HG03571 (cell line): Measurements from ENCODE around the gene EEF1AKMT3.

ENCODE experiments used
- ATAC-seq: cut with Tn5 transposase; IDR thresholded peaks from one replicate; pipeline ENCODE4 v1.9.1; 2021; ENCODE audit not compliant: unreplicated experiment

EEF1AKMT3 gene

DNA sequence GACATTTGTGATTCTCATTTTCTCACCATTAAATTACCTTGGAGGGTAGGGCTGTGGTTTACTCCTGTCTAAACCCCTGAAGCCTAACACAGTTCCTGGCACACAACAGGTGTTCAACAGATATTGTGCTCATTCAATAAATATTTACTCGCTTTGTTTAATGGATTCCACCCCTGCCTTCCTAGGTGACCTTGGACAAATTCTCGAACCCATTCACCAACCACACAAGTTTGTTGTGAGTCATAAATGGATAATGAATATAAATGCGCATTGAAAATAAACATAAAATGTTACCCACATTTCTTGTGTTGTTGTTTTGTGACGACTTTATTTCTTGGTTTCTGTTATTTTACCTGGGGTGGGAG is 9.8 kb downstream of the EEF1AKMT3 start:
- ATAC-seq, result no peak

DNA sequence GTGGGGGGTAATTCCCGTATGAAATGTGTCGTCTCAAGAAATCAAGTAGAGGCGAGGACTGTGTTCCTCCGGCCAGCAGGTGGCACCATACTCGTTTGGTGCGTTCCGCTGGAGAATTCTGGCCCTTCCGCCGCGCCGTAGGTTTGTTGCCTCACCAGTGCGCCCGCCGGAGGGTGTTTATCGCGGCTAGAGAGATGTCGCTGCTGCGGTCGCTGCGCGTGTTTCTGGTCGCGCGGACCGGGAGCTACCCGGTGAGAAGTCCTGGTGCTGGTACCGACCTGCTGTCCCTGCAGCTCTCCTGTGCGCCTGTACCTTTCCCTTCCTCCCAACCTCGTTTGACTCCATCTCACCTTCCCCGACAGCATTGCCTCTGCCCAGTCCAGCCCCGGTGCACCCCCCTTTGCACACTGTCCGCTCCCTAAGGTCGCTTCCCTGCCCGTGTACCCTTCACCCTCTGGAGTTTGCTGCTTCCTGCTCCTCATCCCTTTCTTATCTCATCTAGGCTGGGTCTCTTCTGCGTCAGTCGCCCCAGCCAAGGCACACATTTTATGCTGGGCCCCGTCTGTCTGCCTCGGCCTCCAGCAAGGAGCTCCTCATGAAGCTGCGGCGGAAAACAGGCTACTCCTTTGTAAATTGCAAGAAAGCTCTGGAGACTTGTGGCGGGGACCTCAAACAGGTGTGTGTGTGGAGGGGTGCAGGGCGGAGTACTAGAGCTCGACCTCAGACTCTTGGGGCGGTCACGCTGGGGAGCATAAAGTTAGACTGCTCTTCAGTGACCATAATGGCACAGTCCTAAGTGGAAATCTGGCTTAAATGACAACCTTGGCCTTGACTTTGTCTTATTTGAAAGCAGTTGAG is 10.4 kb downstream of the EEF1AKMT3 start, which contains the start of gene TSFM:
TSFM (plus strand) TSS at position 180 of the 858 bp plus-strand sequence; CDS start at position 195, 15 bp downstream.
- ATAC-seq, result peak; percentile 93

DNA sequence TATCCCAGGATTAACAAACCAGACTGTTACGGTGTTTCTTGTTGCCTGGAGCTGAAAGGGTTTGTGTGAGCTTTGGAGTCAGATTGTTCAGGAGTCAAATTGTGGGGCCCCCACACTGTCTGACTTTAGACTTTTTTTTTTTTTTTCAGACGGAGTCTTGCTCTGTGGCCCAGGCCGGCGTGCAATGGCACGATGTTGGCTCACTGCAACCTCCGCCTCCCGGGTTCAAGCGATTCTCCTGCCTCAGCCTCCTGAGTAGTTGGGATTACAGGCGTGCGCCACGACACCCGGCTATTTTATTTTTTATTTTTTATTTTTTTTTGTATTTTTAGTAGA is 11.0 kb downstream of the EEF1AKMT3 start:
- no peak for ATAC-seq

DNA sequence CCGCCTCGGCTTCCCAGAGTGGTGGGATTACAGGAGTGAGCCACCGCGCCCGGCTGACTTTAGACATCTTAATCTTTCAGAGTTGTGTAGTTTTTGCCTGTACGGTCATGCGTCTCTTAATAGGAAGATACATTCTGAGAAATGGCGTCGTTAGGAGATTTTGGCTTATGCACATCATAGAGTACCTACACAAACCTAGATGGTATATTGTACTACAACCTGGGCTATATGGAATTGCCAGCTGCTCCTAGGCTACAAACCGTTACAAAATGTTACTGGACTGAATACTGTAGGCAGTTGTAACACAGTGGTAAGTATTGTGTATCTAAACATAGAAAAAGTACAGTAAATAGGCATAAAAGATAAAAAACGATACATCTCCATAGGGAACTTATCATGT is 11.4 kb downstream of the EEF1AKMT3 start:
- no peak for ATAC-seq

DNA sequence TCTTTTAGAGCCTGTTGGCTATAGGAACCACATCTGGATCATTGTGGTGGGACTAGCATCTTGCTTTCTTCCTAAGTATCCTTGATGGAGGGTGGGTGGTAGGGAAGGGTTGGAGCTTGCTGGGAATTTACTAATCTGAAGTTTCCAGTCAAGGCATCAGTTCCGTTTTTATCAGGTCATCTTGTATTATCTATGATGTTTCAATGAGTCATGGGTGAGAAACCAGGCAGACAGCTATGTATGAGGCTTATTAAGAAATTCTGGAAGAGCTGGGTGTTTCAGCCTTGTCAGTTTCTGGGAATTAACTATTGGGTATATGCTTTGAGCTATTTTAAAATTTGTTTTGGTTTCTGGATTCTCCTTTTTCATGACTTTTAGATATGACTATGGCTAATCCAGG is 21.5 kb downstream of the EEF1AKMT3 start:
- no peak for ATAC-seq

DNA sequence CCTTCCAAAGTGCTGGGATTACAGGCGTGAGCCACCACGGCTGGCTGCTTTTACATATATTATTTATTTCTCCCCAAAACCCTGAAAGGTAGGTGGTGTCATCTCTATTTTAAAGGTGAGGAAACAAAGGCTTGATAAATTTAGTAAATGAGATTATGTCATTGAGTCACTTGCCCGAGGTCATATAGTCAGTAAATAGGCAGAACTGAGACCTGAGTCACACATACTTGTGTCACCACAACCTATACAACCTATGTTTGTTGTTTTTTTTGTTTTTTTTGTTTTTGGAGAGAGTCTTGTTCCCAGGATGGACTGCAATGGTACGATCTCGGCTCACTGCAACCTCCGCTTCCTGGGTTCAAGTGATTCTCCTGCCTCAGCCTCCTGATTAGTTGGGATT is 22.9 kb downstream of the EEF1AKMT3 start:
- ATAC-seq, result no peak

DNA sequence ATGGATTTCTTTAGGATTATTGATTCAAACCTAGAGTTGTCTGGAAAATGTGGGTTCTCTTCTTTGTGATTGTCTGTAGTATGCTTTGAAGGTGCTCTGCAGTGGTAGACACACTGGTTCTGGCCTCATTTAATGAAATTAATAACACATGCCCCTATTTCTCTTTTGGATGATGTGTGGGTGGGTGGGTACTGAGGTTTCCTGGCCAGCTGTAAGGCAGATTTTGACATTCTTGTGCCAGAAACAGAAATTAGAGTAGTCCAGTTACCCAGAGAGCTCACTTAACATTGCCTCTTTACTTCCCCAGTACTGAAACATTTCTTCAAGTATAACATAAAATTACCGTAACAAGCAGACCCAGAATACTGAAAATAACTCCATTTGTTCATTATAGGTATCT is 24.6 kb downstream of the EEF1AKMT3 start:
- no peak for ATAC-seq

- no peak for ATAC-seq
Observed at GRCh38 chr12:57797933-57798332, 25.5 kb downstream of the EEF1AKMT3 start.

- ATAC-seq, result no peak
Observed at GRCh38 chr12:57800965-57801364, 28.6 kb downstream of the EEF1AKMT3 start.

DNA sequence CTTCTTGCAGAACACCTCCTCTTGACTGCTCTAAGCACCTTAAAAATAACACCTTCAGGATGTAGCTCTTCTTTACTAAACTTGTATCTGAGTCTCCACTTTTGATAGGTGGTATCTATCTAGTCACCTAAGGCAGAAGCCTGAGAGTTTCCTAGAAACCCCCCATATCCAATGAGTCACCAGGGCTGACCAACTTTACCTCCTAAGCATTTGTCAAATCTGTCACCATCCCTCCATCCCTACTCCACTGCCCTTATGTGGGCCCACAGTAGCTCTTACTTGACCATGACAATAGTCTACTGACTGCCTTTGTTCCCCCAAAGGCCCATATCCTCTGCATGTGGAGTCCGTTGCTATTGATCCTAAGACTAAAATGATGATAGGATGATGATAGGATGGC is 30.2 kb downstream of the EEF1AKMT3 start:
- ATAC-seq, result no peak

- no peak for ATAC-seq
Observed at GRCh38 chr12:57803319-57803893, 31.0 kb downstream of the EEF1AKMT3 start.

- ATAC-seq, result no peak
Observed at GRCh38 chr12:57806677-57807076, 34.3 kb downstream of the EEF1AKMT3 start.

- ATAC-seq, result no peak
Observed at GRCh38 chr12:57807285-57807684, 34.9 kb downstream of the EEF1AKMT3 start.

GRCh38 chr12:57808351-57808750 is 35.9 kb downstream of the EEF1AKMT3 start:
- no peak for ATAC-seq

DNA sequence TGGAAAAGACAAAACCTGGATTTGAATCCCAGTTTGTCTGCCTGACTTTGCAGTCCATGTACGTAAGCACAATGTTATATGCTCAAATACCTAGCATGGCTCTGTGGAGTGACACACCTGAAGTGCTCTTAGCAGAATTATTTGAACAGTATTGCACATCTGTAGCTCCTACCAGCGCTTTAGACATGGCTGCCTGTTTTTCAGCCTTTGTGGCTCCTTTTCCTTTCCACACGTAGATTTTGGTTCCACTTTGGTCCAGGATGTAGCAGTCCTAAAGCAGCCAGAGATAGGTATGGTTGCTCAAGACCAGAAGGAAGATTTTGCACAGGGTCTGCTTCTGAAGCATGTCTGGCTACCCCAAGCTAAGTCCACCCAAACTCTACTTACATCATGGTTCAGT is 37.0 kb downstream of the EEF1AKMT3 start:
- ATAC-seq, result no peak

GRCh38 chr12:57810450-57810849 is 38.0 kb downstream of the EEF1AKMT3 start:
- no peak for ATAC-seq

DNA sequence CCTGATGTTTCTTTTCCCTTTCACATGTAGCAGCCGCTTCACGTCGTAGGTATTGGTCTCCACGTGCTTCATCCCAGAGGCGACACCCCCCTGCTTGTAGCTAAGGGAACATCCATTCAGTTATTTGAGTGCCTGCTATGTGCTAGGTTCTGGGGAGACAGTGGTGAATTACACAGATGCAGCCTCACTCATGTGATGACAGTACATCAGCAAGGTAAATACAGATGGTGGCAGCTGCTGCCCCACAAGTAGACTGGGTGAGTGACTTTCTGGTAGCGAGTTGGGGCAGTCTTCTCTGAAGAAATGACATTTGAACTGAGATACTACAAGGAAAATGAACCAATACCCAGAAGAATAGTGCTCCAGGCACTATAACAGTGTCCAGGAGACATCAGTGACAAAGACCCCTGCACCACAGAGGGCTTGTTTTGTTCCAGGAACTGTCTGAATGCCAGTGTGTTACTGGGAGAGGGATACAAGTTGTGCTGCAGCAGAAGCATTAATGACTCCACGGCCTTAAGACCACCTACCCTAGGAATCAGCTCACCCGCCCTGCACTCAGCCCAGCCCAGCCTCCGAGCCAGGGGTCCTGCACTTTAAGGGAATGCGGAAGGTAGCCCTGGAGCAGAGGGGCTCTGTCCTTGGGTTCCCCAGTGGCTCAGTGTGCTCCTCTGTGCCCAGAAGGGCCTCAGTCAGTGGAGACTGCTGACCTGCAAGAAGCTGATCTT is 38.8 kb downstream of the EEF1AKMT3 start:
- ATAC-seq, result no peak

- no peak for ATAC-seq
Observed at GRCh38 chr12:57813111-57813970, 40.9 kb downstream of the EEF1AKMT3 start.

GRCh38 chr12:57813971-57814772 is 41.8 kb downstream of the EEF1AKMT3 start:
- ATAC-seq, result no peak
